HepG2 (cell line): Measurements from ENCODE around the gene RING1. TPM values are rescaled to one million over a fixed set of nuclear protein-coding genes. Genes with fewer than 3 reads are reported as not detected.

Experiments used
- MAFF ChIP-seq: IDR thresholded peaks from 2 replicates; pipeline ENCODE4 v1.6.1; 2011; ENCODE audit warnings: low read depth, low read length, improper control_type of control experiment
- NFKBIZ ChIP-seq: IDR thresholded peaks from 2 replicates; pipeline ENCODE4 v1.6.1; 2018; ENCODE audit warnings: missing genetic modification reagents, missing compliant biosample characterization
- TCF12 ChIP-seq, 2 experiments: fragments of 450-650 bp in 1 of 2; sonication (generic) in 1 of 2; formaldehyde crosslinking in 1 of 2; IDR thresholded peaks; 2 replicates each; pipeline versions ENCODE4 v1.6.1 to v1.8.0; 2017 to 2022; ENCODE audit warnings: antibody characterized with exemption in 1 of 2, mild to moderate bottlenecking in 1 of 2, missing genetic modification reagents in 1 of 2, moderate library complexity in 1 of 2
- polyA plus RNA-seq, 8 experiments: library from polyadenylated mRNA; depleted of rRNA in 3 of 8; stranded (reverse) in 7 of 8; unstranded in 1 of 8; fragments of >200 nt; fragmentation: Illumina TruSeq in 4 of 8; extraction: Trizol in 4 of 8; gene quantifications; 2 replicates each; pipeline versions ENCODE4 v1.2.1 to v1.2.3, GENCODE V29; 2011 to 2016; ENCODE audit warnings: low read depth in 4 of 8, missing spikeins in 1 of 8, mixed read lengths in 1 of 8; ENCODE audit not compliant: insufficient read depth in 1 of 8
- total RNA-seq, 5 experiments: library from RNA; depleted of rRNA; stranded (reverse); fragments of >200 nt; fragmentation: Illumina TruSeq; extraction: Trizol; gene quantifications; 2 replicates each; pipeline ENCODE4 v1.2.3, GENCODE V29; 2016; ENCODE audit warnings: low read depth in 1 of 5
- TF ChIP-seq, protein P1 (sequence below): sonication (generic); formaldehyde crosslinking; IDR thresholded peaks from 2 replicates; pipeline ENCODE4 v1.9.0; 2021; ENCODE audit warnings: mild to moderate bottlenecking, missing genetic modification reagents
- TF ChIP-seq, protein P2 (sequence below): IDR thresholded peaks from 2 replicates; pipeline ENCODE4 v1.6.1; 2016; ENCODE audit warnings: mild to moderate bottlenecking

The RING1 gene
- total and polyA plus RNA-seq, 2 of the 13 experiments (the other 11 are each of a cell fraction or from before 2014, with no cell fraction given), result 23.9 to 33.6 TPM

DNA sequence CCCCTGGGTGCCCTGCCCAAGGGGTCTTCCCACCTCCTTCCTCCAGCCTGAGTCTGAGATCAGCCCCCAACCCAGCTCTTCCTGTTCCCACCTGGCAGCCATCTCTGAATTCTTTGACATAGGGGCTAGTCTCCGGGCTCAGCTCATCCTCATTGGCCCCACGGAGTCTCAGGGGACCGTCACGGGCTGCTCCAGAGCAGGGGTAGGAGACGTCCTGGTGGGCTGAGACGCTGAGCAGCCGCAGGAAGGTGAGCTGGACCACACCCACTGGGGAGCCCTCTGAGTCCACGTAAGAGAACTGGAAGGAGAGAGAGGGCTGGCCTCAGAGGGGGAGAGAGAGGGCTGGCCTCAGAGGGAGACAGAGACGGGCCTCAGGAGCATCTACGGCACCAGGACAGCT is 44.1 kb upstream of the RING1 start (continued):
- TF ChIP-seq, protein P1, sequence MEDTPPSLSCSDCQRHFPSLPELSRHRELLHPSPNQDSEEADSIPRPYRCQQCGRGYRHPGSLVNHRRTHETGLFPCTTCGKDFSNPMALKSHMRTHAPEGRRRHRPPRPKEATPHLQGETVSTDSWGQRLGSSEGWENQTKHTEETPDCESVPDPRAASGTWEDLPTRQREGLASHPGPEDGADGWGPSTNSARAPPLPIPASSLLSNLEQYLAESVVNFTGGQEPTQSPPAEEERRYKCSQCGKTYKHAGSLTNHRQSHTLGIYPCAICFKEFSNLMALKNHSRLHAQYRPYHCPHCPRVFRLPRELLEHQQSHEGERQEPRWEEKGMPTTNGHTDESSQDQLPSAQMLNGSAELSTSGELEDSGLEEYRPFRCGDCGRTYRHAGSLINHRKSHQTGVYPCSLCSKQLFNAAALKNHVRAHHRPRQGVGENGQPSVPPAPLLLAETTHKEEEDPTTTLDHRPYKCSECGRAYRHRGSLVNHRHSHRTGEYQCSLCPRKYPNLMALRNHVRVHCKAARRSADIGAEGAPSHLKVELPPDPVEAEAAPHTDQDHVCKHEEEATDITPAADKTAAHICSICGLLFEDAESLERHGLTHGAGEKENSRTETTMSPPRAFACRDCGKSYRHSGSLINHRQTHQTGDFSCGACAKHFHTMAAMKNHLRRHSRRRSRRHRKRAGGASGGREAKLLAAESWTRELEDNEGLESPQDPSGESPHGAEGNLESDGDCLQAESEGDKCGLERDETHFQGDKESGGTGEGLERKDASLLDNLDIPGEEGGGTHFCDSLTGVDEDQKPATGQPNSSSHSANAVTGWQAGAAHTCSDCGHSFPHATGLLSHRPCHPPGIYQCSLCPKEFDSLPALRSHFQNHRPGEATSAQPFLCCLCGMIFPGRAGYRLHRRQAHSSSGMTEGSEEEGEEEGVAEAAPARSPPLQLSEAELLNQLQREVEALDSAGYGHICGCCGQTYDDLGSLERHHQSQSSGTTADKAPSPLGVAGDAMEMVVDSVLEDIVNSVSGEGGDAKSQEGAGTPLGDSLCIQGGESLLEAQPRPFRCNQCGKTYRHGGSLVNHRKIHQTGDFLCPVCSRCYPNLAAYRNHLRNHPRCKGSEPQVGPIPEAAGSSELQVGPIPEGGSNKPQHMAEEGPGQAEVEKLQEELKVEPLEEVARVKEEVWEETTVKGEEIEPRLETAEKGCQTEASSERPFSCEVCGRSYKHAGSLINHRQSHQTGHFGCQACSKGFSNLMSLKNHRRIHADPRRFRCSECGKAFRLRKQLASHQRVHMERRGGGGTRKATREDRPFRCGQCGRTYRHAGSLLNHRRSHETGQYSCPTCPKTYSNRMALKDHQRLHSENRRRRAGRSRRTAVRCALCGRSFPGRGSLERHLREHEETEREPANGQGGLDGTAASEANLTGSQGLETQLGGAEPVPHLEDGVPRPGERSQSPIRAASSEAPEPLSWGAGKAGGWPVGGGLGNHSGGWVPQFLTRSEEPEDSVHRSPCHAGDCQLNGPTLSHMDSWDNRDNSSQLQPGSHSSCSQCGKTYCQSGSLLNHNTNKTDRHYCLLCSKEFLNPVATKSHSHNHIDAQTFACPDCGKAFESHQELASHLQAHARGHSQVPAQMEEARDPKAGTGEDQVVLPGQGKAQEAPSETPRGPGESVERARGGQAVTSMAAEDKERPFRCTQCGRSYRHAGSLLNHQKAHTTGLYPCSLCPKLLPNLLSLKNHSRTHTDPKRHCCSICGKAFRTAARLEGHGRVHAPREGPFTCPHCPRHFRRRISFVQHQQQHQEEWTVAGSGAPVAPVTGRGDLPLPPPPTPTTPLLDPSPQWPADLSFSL (CRISPR knock-in tag), result no peak
- TF ChIP-seq NFKBIZ (CRISPR knock-in tag) (no peak), MAFF (no peak), TCF12 (IDR thresholded peaks at IDR 0.05) (no peak), TCF12 (CRISPR knock-in tag; IDR thresholded peaks at IDR 0.05) (no peak)
- TF ChIP-seq, protein P2, sequence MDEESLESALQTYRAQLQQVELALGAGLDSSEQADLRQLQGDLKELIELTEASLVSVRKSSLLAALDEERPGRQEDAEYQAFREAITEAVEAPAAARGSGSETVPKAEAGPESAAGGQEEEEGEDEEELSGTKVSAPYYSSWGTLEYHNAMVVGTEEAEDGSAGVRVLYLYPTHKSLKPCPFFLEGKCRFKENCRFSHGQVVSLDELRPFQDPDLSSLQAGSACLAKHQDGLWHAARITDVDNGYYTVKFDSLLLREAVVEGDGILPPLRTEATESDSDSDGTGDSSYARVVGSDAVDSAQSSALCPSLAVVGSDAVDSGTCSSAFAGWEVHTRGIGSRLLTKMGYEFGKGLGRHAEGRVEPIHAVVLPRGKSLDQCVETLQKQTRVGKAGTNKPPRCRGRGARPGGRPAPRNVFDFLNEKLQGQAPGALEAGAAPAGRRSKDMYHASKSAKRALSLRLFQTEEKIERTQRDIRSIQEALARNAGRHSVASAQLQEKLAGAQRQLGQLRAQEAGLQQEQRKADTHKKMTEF (CRISPR knock-in tag), result no peak
